Superior temporal gyrus (tissue), 1 donor: ENCODE data around the gene KRTAP4-3.
"Not testable (repeated sequence)": the region's sequence is repeated elsewhere in the genome, so short reads cannot be mapped to it uniquely, and the experiment has no call there.

Experiments
- DNase-seq: peaks from one replicate; pipeline ENCODE4 v3.0.0-alpha.2; 2016; ENCODE audit errors: extremely low spot score

The KRTAP4-3 gene

DNA sequence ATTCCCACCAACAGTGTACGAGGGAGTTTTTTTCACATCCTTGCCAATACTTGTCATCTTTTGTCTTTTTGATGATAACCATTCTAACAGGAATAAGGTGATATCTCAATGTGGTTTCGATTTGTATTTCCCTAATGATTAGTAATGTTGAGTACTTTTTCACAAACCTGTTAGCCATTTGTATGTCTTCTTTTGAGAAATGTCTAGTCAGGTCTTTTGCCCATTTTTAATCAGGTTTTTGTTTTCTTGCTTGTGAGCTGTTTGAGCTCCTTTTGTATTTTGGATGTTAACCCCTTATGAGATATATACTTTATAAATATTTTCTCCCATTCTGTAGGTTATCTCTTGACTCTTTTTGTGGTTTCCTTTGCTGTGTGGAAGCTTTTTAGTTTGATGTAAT is 16.5 kb downstream of the KRTAP4-3 start:
- DNase-seq = no peak

DNA sequence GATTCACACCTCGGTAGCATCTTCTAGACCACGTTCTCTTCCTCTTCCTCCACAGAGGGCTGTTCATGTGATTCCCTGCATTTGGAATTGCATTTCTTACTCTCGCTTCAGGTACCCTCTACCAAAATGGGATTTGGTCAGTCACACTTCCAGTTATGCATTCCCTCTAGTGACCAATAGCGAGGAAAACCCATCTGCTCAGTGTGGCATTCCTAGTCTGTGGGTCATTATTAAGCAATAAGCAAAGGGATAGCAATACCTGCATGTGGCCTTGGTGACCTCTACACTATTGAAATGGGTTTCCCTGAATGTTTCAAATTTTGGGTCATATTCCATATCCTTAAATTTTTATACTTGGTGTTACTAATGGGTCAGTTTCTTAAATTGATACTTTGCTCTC is 18.0 kb downstream of the KRTAP4-3 start:
- DNase-seq = no peak

DNA sequence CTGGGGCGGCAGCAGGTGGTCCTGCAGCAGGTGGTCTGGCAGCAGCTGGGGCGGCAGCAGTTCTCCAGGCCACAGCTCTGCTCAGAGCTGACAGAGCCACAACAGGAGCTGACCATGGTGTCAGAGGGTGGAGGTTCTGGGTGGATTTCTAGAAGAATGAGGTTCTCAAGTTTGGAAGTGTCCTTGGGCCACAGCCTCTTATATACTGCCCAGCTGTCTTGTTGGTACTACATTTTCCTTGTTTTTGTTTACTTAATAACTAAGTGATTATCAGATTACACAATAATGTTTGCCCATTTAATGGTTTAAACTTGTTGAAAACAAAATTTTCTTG is 18.4 kb downstream of the KRTAP4-3 start, which contains the start of gene KRTAP4-5:
Gene KRTAP4-5, minus strand, starts transcription at position 174 of the 334 bp plus-strand sequence. Its CDS starts 58 bp downstream, at position 116.
- no peak for DNase-seq

DNA sequence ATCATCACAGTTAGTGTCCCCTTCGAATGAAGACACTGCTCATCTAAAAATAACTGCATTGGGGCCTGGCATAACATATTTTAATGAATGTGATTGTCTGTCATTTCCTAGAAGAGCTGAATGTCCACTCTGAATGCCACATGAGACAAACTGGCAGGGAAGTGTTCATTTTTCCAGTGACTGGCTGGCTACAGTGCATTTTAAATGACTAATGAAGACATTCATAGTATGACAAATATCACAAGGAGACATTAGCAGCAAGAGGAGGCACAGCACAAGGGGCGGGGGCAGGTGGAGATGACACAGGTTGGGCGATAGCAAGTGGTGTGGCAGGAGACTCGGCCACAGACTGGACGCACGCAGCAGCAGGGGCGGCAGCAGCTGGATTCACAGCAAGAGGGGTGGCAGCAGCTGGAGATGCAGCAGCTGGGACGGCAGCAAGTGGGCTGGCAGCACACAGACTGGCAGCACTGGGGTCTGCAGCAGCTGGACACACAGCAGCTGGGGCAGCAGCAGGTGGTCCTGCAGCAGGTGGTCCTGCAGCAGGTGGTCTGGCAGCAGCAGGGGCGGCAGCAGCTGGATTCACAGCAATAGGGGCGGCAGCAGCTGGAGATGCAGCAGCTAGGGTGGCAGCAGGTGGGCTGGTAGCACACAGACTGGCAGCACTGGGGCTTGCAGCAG is 18.9 kb downstream of the KRTAP4-3 start:
- not testable (repeated sequence) for DNase-seq

DNA sequence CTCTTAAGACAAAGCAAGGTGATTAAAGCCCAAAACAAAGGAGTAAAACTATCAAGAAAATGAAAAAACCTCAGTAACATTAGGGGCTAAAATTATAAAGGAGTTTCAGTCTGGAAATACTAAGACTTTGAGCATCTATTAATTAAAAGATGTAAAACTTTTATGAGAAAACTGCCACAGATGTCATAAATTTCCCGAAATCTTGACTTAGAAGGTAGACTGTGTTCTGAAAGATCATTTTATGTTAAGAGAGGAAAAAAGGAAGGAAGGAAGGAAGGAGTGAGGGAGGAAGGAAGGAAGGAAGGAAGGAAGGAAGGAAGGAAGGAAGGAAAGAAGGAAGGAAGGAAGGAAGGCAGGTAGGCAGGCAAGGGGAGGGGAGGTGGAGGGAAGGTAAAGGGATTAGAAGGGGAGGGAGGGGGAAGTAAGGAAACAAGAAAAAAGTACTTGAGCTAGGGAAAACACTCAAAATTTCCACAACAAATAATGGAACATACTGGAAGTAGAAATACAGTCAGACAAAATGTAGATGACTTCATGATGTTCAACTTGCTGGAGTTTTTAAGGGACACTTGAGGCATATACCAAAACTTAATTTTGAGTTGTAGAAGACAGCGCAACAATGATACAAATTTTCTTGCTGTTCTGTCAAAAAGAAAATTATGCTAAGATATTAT is 20.4 kb downstream of the KRTAP4-3 start:
- DNase-seq = no peak

DNA sequence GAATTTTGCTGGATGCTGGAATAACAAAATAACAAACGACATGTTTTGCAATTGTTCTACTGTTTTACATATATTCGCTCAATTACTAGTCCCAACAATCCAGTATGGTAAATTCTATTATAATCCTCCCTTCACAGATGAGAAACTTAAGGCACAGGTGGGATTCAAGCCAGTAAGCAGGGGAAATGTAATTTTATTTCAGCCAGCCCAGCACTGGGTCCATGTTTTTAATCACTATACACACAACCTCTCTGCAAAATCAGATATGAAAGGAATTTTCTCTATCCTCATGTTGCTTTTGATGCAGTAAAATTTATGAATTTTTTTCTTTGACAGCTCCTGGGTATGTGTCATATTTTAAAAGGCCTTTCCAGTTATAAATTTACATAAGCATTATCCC is 22.8 kb downstream of the KRTAP4-3 start:
- DNase-seq = no peak

DNA sequence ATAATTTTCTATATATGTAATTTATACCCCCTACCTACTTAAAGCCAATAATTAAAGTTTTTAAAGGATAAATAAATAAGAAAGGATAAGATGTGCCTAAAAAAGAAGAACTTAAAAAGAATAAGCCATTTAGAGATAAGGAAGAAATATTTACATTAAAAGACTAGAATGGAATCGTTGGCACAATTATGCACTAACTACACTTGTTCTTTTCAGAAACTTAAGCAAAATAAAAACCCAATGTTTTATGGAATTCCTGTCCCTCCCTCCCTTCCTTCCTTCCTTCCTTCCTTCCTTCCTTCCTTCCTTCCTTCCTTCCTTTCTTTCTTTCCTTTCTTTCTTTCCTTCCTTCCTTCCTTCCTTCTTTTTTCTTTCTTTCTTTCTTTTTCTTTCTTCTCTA is 23.2 kb downstream of the KRTAP4-3 start:
- DNase-seq = no peak

DNA sequence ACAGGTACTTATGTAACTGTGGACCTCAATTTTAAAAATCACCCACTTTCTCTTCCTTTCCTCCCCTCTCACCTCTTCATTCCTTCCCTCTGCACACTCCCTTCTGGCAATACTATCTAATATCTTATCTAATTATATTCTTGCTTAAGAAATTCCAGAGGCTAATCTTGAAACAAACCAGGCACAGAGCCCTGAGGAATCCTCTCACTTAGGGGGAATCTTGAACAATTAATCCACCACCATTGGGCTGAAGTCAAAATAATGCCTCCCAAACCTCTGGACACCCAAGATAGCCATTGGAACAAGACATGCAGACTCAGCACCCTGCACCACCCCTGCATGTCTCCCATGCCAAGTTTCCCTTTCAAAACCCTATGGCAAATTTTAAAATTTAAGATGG is 26.7 kb downstream of the KRTAP4-3 start:
- DNase-seq = no peak

DNA sequence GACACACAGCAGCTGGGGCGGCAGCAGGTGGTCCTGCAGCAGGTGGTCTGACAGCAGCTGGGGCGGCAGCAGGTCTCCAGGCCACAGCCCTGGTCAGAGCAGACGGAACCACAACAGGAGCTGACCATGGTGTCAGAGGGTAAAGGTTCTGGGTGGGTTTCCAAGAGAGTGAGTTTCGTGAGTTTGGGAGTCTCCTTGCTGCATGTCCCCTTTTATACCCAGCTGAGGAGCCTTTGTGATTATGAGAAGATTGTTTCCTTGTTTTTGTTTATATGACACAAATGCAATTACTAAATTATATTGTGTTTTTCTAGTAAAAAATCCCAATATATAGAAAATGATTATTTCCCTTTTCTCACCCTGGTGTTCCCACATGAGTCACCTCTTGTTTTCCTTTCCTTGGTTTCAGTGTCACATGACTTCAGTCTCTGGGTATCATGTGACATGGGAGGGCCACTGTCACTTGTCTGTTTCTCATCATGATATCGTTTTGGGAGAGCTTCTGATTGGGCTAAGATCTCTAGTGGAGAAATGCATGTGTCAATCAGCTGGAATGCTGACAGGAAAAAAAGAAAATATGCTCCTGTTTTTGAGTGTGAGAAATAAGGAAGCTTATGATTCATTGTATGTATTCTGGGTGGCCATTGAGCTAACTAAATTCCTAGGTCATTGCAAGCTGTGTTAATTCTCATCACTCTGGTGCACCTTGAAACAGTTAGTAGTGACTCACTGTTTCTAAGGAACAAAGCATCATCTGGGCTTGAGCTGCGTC is 27.5 kb downstream of the KRTAP4-3 start, which contains the start of gene KRTAP4-6:
Gene KRTAP4-6, minus strand, starts transcription at position 185 of the 772 bp plus-strand sequence. Its CDS starts 57 bp downstream, at position 128.
- no peak for DNase-seq

DNA sequence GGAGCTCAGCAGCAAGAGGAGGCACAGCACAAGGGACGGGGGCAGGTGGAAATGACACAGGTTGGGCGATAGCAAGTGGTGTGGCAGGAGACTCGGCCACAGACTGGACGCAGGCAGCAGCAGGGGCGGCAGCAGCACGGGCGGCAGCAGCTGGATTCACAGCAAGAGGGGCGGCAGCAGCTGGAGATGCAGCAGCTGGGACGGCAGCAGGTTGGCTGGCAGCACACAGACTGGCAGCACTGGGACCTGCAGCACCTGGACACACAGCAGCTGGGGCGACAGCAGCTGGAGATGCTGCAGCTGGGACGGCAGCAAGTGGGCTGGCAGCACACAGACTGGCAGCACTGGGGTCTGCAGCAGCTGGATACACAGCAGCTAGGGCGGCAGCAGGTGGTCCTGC is 28.2 kb downstream of the KRTAP4-3 start:
- not testable (repeated sequence) for DNase-seq

DNA sequence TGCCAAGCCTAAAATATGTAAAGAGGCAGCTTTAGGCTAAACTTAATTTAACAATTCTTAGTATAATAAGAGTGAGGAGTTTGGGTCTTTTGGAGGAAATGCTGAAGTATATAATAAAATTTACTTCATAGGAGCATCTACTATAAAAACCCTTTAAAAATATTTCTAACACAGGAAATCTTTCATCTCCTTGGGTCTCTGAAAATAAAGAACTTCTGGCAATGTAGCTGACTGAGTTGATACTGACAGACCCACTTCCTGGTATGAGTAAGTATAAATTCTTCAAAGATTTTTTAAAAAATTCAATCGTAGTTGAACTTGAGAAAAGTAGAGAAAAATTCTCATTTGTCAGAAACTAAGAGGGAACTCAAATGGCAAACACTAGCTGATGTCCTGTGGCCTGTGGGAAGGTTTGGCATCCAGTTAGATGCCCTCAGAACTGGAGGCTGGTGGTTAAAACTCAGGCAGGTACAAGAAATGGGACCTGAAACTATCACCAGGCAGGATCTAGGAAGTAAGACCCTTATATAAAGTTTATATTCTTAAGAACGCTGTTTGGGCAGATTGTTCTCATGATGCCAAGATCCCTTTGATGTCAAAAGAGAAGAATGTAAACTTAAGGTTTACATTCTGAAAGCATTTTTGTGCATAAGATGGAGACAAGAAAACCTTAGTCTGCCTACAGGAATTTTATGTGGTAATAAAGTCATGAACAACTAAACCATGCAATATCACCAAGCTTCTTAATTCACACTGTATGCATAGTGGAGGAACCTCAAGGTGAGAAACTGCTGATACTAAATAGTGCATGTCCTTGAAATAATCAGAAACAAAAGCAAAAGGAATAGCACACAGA is 33.9 kb downstream of the KRTAP4-3 start:
- no peak for DNase-seq

DNA sequence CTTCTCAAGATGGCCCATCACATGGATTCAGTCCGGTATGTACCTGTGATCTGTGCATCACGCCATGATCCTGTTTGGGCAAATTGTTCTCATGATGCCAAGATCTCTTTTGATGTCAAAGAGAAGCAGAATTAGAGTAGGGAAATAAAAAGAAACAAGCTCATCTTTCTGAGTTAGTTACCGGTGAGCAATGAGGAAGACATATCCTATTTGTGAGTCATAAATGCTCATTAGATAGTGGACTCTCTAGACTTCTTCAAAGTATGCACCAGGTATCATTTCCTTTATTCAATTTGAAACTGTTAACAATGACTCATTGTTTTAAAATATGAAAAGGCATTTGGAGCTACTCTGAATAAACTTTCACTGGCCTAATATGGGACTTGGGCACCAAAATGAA is 36.0 kb downstream of the KRTAP4-3 start:
- DNase-seq = no peak

DNA sequence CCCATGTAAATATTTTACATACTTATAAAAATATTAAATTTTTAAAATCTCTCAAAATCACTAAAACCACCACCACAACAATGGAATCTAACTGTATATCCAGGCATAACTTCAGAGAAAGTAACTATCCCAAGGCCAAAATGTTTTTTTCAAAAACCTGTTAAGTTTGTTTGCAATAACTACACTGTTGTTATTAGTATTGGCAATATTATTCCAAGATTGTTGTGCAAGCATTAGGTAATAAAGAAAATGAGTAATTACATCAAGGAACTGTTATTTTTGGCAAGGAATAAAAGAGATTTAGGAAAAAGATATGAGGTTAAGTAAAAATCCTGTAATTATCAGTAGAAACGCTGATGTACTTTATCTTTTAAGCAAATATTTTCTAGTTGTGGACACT is 40.6 kb downstream of the KRTAP4-3 start:
- DNase-seq = no peak

DNA sequence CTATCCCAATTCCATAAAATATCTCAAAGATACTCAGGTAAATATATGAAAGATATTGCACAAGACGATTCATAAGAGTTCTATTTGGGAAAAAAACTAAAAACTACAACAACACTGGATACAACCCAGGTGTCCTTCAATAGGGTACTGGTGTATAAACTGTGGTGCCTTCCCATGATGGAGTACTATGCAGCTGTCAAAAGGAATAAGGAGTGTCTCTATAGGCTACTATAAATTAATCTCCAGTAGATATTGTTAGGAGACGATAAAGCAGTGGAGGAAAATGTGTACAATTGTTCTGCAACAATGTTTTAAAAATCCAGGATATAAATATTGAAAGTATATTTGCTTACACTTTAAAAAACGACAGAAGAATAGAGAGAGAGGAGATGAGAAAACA is 41.6 kb downstream of the KRTAP4-3 start:
- no peak for DNase-seq

DNA sequence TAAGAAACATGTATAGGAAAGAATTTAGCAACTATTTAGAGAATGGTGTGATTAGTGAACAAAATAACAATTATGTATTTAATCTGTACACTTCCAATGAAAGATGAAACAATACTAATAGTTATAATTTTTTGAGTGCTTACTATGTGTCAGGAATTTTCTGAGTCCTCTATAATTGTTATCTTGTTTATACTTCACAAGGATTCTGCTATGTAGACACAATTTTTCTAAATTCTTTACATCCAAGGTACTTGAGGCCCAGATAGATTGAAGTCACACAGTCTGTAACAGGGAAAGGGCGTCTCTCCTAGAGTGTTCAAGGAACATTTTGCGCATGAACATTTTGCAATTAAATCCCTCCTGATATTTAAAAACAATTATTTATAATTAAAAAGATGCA is 43.0 kb downstream of the KRTAP4-3 start:
- DNase-seq = no peak

DNA sequence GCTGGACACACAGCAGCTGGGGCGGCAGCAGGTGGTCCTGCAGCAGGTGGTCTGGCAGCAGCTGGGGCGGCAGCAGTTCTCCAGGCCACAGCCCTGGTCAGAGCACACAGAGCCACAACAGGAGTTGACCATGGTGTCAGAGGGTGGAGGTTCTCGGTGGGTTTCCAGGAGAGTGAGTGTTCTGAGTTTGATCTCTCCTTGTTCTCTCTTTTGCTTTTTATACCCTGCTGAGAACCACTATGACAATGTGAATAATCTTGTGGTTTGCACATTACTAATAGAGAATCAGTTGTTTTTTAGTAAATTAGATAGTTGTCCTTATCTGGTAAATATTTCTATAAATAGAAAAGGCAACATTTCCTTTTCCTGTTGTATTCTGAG is 44.0 kb downstream of the KRTAP4-3 start, which contains the start of gene KRTAP4-12:
Gene KRTAP4-12, minus strand, starts transcription at position 192 of the 381 bp plus-strand sequence. Its CDS starts 60 bp downstream, at position 132.
- DNase-seq = not testable (repeated sequence)

DNA sequence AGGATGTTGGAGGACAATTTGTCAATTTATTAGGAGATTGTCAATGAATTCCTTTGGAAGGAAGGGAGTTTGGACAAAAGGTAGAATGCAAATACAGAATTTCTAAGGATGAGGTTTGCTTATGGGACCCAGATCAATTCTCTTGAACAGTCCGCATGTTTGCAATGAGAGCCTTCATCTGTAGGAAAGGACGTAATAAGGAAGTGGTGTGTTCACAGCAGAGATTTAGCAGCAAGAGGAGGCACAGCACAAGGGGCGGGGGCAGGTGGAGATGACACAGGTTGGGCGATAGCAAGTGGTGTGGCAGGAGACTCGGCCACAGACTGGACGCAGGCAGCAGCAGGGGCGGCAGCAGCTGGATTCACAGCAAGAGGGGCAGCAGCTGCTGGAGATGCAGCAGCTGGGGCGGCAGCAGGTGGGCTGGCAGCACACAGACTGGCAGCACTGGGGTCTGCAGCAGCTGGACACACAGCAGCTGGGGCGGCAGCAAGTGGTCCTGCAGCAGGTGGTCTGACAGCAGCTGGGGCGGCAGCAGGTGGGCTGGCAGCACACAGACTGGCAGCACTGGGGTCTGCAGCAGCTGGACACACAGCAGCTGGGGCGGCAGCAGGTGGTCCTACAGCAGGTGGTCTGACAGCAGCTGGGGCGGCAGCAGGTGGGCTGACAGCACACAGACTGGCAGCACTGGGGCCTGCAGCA is 44.6 kb downstream of the KRTAP4-3 start:
- not testable (repeated sequence) for DNase-seq

DNA sequence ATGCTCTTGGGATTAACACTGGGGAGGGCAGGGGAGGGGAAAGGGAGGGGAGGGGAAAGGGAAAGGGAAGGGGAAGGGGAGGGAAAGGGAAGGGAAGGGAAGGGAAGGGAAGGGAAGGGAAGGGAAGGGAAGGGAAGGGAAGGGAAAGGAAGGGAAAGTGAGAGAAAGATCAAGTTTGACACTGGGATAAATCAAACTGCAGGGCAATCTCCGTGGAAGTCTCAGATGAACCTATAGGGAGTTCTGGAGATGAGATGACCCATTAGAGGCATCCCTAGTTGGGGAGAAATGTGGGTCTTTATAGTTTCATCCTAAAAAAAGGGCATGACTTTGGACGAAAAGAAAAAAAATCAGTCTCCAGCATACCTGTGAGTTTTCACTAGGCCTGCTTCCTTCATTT is 46.3 kb downstream of the KRTAP4-3 start:
- DNase-seq = no peak

DNA sequence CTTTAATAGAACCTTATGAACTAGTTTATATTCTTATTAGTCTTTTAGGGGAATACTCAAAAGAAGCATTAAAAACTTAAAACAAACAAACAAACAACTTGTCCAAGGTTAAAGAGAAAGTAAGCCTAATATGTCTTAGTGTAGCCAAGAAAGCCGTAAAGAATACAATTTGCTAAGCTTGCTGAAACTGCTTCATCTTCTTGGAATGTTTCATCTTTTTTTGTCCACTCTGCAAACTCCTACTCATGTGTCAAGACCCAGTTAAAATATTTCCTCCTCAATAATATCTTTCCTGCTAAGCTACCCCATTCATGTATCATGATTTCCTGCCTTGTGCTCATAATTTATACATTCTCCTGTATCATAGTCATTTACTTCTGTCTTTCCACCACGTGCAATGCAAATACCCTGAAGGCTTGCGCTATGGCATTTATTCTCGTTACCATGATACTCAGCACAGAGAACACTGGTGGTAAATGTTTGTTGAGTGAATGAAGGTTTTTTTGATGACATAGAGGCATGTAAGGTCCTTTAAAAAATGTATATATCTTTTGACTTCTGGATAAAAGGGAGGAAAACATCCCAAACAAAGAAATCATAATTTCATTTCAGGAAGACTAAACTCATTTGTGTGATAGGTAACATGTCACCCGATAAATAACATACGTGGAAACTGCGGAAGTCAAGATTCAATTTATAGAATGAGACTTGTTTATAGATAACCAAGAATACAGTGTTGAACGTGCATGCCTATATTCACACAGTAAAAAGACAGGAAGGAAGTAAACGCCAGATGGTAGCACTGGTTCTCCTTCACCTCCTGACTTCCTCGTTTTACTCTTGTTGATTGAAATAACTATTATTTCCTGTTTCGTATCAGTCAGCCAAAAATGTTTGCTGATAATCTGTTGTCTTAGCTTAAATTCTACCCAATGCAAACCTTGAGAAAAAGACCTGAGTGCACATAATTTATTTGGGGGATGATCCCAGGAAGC is 48.0 kb downstream of the KRTAP4-3 start:
- not testable (repeated sequence) for DNase-seq

DNA sequence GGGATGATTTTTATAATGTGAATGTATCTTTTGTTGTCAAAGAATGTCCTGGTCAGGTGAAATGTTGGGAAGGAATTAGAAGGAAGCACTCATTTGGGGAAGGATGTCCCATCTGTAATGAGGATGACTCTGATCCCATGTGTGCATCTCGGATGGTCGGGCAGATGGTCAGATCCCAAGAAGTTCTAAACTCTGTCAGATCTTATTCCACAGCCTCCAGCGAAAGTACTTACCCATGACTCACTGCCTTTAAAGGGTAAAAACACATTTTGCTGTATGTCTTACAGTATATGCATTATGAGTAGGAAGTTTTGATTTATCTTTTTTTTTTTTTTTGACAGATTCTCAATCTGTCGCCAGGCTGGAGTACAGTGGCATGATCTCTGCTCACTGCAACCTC is 49.3 kb downstream of the KRTAP4-3 start:
- no peak for DNase-seq
